ENCODE results near the gene GIN1. TPM values are rescaled to one million over a fixed set of nuclear protein-coding genes. Genes with fewer than 3 reads are reported as not detected.

The GIN1 gene
- total RNA-seq, 6 experiments from 2014 or later: 5.6 to 8.0 (median 6.1) TPM

DNA sequence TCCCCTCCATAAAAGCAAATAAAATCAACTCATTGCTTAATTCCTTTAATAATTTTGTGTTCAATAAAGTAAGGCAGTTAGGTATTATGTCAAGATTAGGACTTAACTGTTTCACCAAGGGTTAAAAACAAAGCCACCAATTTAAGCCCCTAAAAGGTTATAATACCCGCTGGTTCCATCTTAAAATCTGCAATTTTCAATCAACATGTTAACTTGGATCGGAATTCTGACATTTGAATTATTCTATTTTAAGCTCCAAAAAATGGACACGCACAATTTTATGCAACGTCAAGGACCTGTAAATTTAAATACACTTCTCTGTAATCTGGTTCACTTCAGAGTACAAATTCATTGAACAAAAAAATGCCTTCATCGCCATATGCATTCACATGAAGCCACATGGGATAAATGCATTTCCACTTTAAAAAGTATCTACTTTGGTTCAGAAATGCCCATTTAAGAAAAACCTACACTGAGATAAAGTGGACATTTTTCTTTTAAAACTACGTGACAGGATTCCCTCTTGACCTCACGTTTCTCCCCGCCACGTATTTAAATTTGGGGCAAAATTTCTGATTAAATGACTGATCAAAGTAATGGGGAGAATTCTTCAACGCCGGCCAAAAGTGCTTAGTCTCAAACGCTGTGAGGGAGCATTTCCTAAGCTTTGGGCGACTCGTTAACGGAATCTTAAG lies 721 bp downstream of the GIN1 start:
- DNase-seq: peak; percentile 2

DNA sequence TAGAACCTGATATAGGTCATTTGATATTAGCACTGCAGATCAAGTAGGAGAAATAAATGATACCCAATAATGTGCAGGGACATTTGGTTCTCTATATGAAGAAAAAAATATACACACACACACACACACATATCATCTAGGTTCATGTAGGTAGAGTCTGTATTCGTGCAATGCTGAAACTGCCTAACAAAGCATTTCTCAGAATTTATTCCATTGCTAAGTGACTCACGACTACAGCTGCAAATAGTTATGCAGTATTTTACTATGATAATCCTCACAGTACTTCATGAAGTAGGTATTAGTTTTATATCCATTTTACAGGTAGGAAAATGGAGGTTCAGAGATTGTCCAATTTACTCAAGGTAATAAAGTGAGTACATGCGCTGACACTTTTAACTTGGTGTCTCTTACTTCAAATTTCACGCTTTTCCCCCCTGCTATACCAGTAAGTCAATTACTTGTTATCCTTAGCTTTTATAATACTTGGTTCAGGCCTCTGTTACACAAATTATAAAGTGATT lies 2.4 kb downstream of the GIN1 start:
- TF ChIP-seq, protein P1, sequence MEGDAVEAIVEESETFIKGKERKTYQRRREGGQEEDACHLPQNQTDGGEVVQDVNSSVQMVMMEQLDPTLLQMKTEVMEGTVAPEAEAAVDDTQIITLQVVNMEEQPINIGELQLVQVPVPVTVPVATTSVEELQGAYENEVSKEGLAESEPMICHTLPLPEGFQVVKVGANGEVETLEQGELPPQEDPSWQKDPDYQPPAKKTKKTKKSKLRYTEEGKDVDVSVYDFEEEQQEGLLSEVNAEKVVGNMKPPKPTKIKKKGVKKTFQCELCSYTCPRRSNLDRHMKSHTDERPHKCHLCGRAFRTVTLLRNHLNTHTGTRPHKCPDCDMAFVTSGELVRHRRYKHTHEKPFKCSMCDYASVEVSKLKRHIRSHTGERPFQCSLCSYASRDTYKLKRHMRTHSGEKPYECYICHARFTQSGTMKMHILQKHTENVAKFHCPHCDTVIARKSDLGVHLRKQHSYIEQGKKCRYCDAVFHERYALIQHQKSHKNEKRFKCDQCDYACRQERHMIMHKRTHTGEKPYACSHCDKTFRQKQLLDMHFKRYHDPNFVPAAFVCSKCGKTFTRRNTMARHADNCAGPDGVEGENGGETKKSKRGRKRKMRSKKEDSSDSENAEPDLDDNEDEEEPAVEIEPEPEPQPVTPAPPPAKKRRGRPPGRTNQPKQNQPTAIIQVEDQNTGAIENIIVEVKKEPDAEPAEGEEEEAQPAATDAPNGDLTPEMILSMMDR (IDR thresholded peaks at IDR 0.05): no peak
- no peak for DNase-seq
- peaks cover 2% of the 10 kb centered on the region; the same call in 1 of the 2 replicates for H3K27me3 Mint-ChIP-seq (ENCODE audit: insufficient read depth)
- peaks cover under 1% of the 10 kb centered on the region for H3K36me3 Mint-ChIP-seq (ENCODE audit: low read depth)
- H3K9me3 Mint-ChIP-seq: no peaks in the 10 kb centered on the region
- no peak overlapping the region for H3K4me3 Mint-ChIP-seq
- H3K27ac Mint-ChIP-seq: no peak overlapping the region
- peaks cover 23% of the 10 kb centered on the region for H3K4me1 Mint-ChIP-seq (ENCODE audit: low read depth)

More for the DNA sequence above, 721 bp downstream of the GIN1 start:
- Mint-ChIP-seq H3K4me1 (ENCODE audit: low read depth) (peaks cover 29% of the 10 kb centered on the region), H3K27ac (peak overlapping the region; percentile 99), H3K4me3 (peak overlapping the region; percentile 95), H3K36me3 (ENCODE audit: low read depth) (peaks cover 8% of the 10 kb centered on the region), H3K9me3 (no peaks in the 10 kb centered on the region), H3K27me3 (ENCODE audit: insufficient read depth) (peaks cover 2% of the 10 kb centered on the region; the same call in 1 of the 2 replicates)
- TF ChIP-seq, protein P1 (IDR thresholded peaks at IDR 0.05): no peak

DNA sequence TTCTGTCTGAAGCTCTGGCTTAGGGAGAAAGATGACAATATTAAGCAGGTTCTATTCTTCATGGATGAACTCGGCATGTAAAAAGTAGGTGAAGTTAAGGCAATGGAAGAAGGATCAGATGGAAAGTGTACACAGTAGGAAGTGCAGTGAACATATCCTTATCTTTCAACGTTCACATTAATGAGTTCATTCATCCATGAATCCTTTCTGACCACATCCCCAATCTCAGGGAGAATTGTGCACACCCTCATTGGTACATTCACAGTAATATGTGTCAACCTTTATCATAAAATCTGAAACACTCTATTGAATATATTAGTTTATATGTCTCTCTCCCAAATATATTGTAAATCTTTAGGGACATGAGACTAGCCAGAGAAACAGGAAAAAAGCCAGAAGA lies 5.5 kb downstream of the GIN1 start:
- TF ChIP-seq, protein P1 (IDR thresholded peaks at IDR 0.05): no peak
- Mint-ChIP-seq H3K27ac (no peak overlapping the region), H3K27me3 (ENCODE audit: insufficient read depth) (no peaks in the 10 kb centered on the region), H3K4me3 (no peak overlapping the region), H3K36me3 (ENCODE audit: low read depth) (no peaks in the 10 kb centered on the region), H3K9me3 (no peaks in the 10 kb centered on the region), H3K4me1 (ENCODE audit: low read depth) (peaks cover 9% of the 10 kb centered on the region)
- DNase-seq: no peak

DNA sequence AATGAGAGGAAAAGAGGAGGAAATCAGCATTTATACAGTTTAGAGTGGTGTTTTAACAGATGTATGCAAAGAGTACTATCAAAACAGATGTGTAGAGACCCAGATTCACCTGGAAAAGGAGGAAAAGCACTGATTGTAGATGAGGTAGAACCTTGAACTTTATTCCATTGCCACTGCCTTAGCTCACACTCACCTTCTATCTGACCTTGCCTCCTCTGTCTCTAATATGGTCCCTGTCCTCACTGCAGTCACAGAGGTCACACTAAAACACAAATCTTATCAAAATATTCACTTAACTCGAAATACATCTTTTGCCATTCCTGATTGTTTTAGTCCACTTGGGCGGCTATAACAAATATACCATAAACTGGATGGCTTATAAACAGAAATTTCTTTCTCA lies 7.0 kb downstream of the GIN1 start:
- DNase-seq: no peak
- Mint-ChIP-seq H3K4me3 (no peak overlapping the region), H3K9me3 (no peaks in the 10 kb centered on the region), H3K4me1 (ENCODE audit: low read depth) (no peaks in the 10 kb centered on the region), H3K36me3 (ENCODE audit: low read depth) (no peaks in the 10 kb centered on the region), H3K27ac (no peak overlapping the region), H3K27me3 (ENCODE audit: insufficient read depth) (no peaks in the 10 kb centered on the region)
- TF ChIP-seq, protein P1 (IDR thresholded peaks at IDR 0.05): no peak

DNA sequence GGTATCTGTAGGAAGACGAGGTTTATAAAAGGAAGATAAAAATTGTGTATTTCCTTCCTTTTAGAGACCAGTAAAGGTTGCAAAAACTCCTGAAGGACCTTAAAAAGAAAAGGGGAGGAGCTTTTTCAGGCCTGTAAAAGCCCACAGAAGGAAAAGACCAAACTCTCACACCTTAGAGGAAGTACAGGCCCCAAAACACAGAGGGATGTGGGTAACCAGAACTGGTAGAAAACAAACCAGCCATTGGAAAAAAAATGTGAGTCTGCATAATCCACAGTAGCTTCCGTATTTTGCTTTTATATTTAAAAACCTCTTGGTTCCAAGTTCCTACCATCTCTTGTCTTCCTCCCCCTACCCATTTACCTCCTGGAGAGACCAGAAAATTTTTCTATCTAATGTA lies 8.5 kb downstream of the GIN1 start:
- Mint-ChIP-seq H3K9me3 (no peaks in the 10 kb centered on the region), H3K27ac (no peak overlapping the region)
- TF ChIP-seq, protein P1 (IDR thresholded peaks at IDR 0.05): no peak

More for the DNA sequence above, 8.5 kb downstream of the GIN1 start:
- DNase-seq: no peak
- no peaks in the 10 kb centered on the region for H3K27me3 Mint-ChIP-seq (ENCODE audit: insufficient read depth)
- H3K36me3 Mint-ChIP-seq (ENCODE audit: low read depth): no peaks in the 10 kb centered on the region
- H3K4me3 Mint-ChIP-seq: no peak overlapping the region
- no peaks in the 10 kb centered on the region for H3K4me1 Mint-ChIP-seq (ENCODE audit: low read depth)

All from HFFc6 (cell line).